Transverse colon (tissue), 4 donors: ENCODE measurements around the gene SEMA3C. TPM values are rescaled to one million over a fixed set of nuclear protein-coding genes. Genes with fewer than 3 reads are reported as not detected.

Experiments
- DNase-seq: peaks from one replicate; pipeline ENCODE4 v3.0.0-alpha.2; 2019
- H3K27ac ChIP-seq, 4 donors: fragments of 200-600 bp; sonication (generic); 2 replicates each; pipeline ENCODE4 v1.5.1; 2016 to 2018; ENCODE audit warnings: inconsistent platforms in 4 of 4
- H3K27me3 ChIP-seq: fragments of 200-600 bp; sonication (generic); 2 replicates; pipeline ENCODE4 v1.5.1; 2017; ENCODE audit warnings: inconsistent platforms
- H3K36me3 ChIP-seq, 4 donors: fragments of 200-600 bp; sonication (generic); 2 replicates each; pipeline ENCODE4 v1.5.1; 2017 to 2019; ENCODE audit warnings: inconsistent platforms in 4 of 4
- H3K4me1 ChIP-seq, 4 donors: fragments of 200-600 bp; sonication (generic); 2 replicates each; pipeline ENCODE4 v1.5.1; 2017 to 2020; ENCODE audit warnings: inconsistent platforms in 4 of 4
- H3K4me3 ChIP-seq, 4 donors: fragments of 200-600 bp; sonication (generic); 1 replicate in 1 of 4; 2 replicates in 3 of 4; pipeline versions ENCODE4 v1.5.1 to v1.6.1; 2017 to 2019; ENCODE audit warnings: inconsistent platforms in 4 of 4
- H3K9me3 ChIP-seq, 2 donors: fragments of 200-600 bp; sonication (generic); 2 replicates each; pipeline ENCODE4 v1.5.1; 2017 to 2019; ENCODE audit warnings: inconsistent platforms in 2 of 2
- CTCF ChIP-seq, 5 experiments: fragments of 200-600 bp in 3 of 5; fragments of 450-650 bp in 2 of 5; sonication (generic) in 3 of 5; IDR thresholded peaks; 1 replicate in 2 of 5; 2 replicates in 3 of 5; pipeline ENCODE4 v1.5.1; 2016 to 2017; ENCODE audit warnings: antibody characterized with exemption in 5 of 5, inconsistent platforms in 3 of 5, mild to moderate bottlenecking in 2 of 5, moderate library complexity in 1 of 5
- EP300 ChIP-seq: sonication (generic); formaldehyde crosslinking; IDR thresholded peaks from one replicate; pipeline ENCODE4 v1.6.1; 2017; ENCODE audit warnings: antibody characterized with exemption, low read depth
- POLR2A ChIP-seq: fragments of 450-650 bp; IDR thresholded peaks from one replicate; pipeline ENCODE4 v1.6.1; 2016; ENCODE audit warnings: antibody characterized with exemption, mild to moderate bottlenecking, moderate library complexity
- POLR2AphosphoS5 ChIP-seq, 3 donors: sonication (generic); formaldehyde crosslinking; IDR thresholded peaks; one replicate each; pipeline ENCODE4 v1.6.1; 2016; ENCODE audit warnings: antibody characterized with exemption in 3 of 3
- WGBS, 2 donors: methylation state at CpG; one replicate each; pipeline ENCODE4 v1.1.5; 2018; ENCODE audit warnings: low coverage in 1 of 2; 5-methylcytosine and 5-hydroxymethylcytosine counted together
- in situ Hi-C, 4 donors: fragments of 200-750 bp; cut with MboI; loops; one replicate each; pipeline versions ENCODE4 v1.15.0 to v1.15.1; 2017; ENCODE audit warnings: low sequenced_read_pairs in 3 of 4, low pct_ligation_motif_present in 1 of 4, low pct_unique_long_range_greater_than_20kb in 1 of 4
- intact Hi-C: fragments of 100-400 bp; cut with DNase I; formaldehyde crosslinking; loops from one replicate; pipeline ENCODE4 v1.15.1; 2023; ENCODE audit warnings: low total_unique reads
- total RNA-seq, 4 donors: library from RNA; depleted of rRNA; stranded (reverse); fragments of >200 nt; gene quantifications; one replicate each; pipeline ENCODE4 v1.1.0, GENCODE V29; 2016

Gene SEMA3C
- total RNA-seq, 4 donors from 2014 or later: 34.0 to 83.8 (median 79.9) TPM

DNA sequence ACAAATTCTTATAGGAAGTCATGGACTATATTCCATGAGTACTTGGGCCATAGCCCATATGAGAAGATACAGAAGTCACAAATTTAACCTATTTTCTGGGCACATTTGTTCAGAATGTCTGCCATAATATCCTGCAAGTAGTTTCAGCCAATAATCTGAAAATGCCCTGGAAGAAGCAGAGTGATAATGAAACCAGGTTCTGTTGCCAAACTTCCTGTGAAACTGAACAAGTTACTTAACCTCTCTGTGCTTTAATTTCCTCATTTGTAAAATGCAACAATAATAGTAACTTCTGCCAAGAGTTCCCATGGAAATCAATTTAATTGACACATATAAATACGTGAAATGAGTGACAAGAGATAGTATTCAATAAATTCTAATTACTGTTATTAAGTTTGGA, 88.8 kb downstream of the SEMA3C start:
- H3K36me3 ChIP-seq: no peaks in the 10 kb centered on the region
- H3K27ac ChIP-seq: peak overlapping the region in 3 of 4 donors; percentile 4 to 43 (median 4)
- H3K9me3 ChIP-seq: no peaks in the 10 kb centered on the region
- TF ChIP-seq POLR2AphosphoS5 (IDR thresholded peaks at IDR 0.05) (no peak), EP300 (no peak), CTCF (IDR thresholded peaks at IDR 0.05) (no peak), POLR2A (no peak)
- H3K27me3 ChIP-seq: no peaks in the 10 kb centered on the region
- H3K4me3 ChIP-seq: no peak overlapping the region
- peaks cover 0 to 44% (median 10%) of the 10 kb centered on the region in 4 donors for H3K4me1 ChIP-seq
- 54 to 60% methylated on average over 1 of the region's 1 CpG for WGBS, 2 donors
- DNase-seq: no peak
- in situ Hi-C loops: no loop called here
- intact Hi-C loops: no loop called here

GRCh38 chr7:80829527-80829926, 89.3 kb downstream of the SEMA3C start:
- no peak for TF ChIP-seq POLR2A
- TF ChIP-seq POLR2AphosphoS5 (IDR thresholded peaks at IDR 0.05): no peak
- no peak for TF ChIP-seq CTCF (IDR thresholded peaks at IDR 0.05)
- no peak for TF ChIP-seq EP300
- peaks cover 0 to 44% (median 10%) of the 10 kb centered on the region in 4 donors for H3K4me1 ChIP-seq
- 78 to 84% methylated on average over 3 of the region's 3 CpGs for WGBS, 2 donors
- no peak for DNase-seq
- no peaks in the 10 kb centered on the region for H3K36me3 ChIP-seq
- peak overlapping the region in 3 of 4 donors; percentile 4 to 43 (median 4) for H3K27ac ChIP-seq
- intact Hi-C loops: no loop called here
- no peaks in the 10 kb centered on the region for H3K9me3 ChIP-seq
- H3K4me3 ChIP-seq: no peak overlapping the region
- in situ Hi-C loops: no loop called here
- no peaks in the 10 kb centered on the region for H3K27me3 ChIP-seq

GRCh38 chr7:80827239-80827633, 91.6 kb downstream of the SEMA3C start:
- Histone ChIP-seq H3K4me1 (peaks cover 0 to 61% (median 17%) of the 10 kb centered on the region in 4 donors), H3K27me3 (no peaks in the 10 kb centered on the region), H3K4me3 (no peak overlapping the region), H3K27ac (peak overlapping the region in 3 of 4 donors; percentile 13 to 50 (median 43)), H3K36me3 (no peaks in the 10 kb centered on the region), H3K9me3 (no peaks in the 10 kb centered on the region)
- in situ Hi-C loops: no loop called here
- 42 to 75% methylated on average over 1 of the region's 1 CpG for WGBS, 2 donors
- TF ChIP-seq POLR2AphosphoS5 (IDR thresholded peaks at IDR 0.05) (no peak), CTCF (IDR thresholded peaks at IDR 0.05) (no peak), EP300 (no peak)
- no peak for DNase-seq
- intact Hi-C loops: no loop called here

- in situ Hi-C loops: no loop called here
- TF ChIP-seq CTCF (IDR thresholded peaks at IDR 0.05) (no peak), POLR2A (no peak), EP300 (no peak), POLR2AphosphoS5 (IDR thresholded peaks at IDR 0.05) (no peak)
- intact Hi-C loops: no loop called here
- WGBS, 2 donors: 76 to 79% methylated on average over 2 to 3 of the region's 3 CpGs
- Histone ChIP-seq H3K36me3 (no peaks in the 10 kb centered on the region), H3K27me3 (no peaks in the 10 kb centered on the region), H3K4me3 (no peak overlapping the region), H3K9me3 (no peaks in the 10 kb centered on the region), H3K4me1 (peaks cover 0 to 61% (median 17%) of the 10 kb centered on the region in 4 donors), H3K27ac (peak overlapping the region in 3 of 4 donors; percentile 13 to 50 (median 43))
- DNase-seq: no peak
Observed at GRCh38 chr7:80826520-80827238, 92.2 kb downstream of the SEMA3C start.
